ENCODE data around the gene KLHL2.

GRCh38 chr4:165248102-165248501, 40.7 kb downstream of the KLHL2 start:
- TF ChIP-seq ZNF565 (CRISPR knock-in tag; conservative IDR thresholded peaks at IDR 0.05; ENCODE audit: low read depth) (no peak), TSHZ2 (CRISPR knock-in tag; IDR thresholded peaks at IDR 0.05) (no peak), ARNTL (CRISPR knock-in tag; IDR thresholded peaks at IDR 0.05; ENCODE audit: borderline replicate concordance, low read depth) (no peak), PATZ1 (CRISPR knock-in tag; IDR thresholded peaks at IDR 0.05; ENCODE audit: borderline replicate concordance) (no peak), PPARA (CRISPR knock-in tag; IDR thresholded peaks at IDR 0.05; ENCODE audit: borderline replicate concordance) (no peak), ISL1 (CRISPR knock-in tag; IDR thresholded peaks at IDR 0.05) (no peak), OSR1 (CRISPR knock-in tag; IDR thresholded peaks at IDR 0.05) (no peak), ZNF70 (CRISPR knock-in tag; IDR thresholded peaks at IDR 0.05) (no peak), SNAI2 (CRISPR knock-in tag; IDR thresholded peaks at IDR 0.05) (no peak), RARB (CRISPR knock-in tag; IDR thresholded peaks at IDR 0.05) (no peak)
